ENCODE data around the gene GPR42. TPM values are rescaled to one million over a fixed set of nuclear protein-coding genes. Genes with fewer than 3 reads are reported as not detected.

The GPR42 gene
- polyA plus RNA-seq, 2 of the 4 experiments (the other 2 are of a cell fraction) = not detected

GRCh38 chr19:35403116-35403760 is 32.4 kb downstream of the GPR42 start:
- DNase-seq (ENCODE audit: low read depth in 1 of 2, low spot score in 1 of 2) (no peak), FAIRE-seq (no peak), ATAC-seq (no peak)
- Histone ChIP-seq H3K27ac (no peak overlapping the region), H3K4me1 (no peaks in the 10 kb centered on the region), H3K4me3 (no peak overlapping the region), H3K9me3 (no peaks in the 10 kb centered on the region), H3K4me2 (no peak overlapping the region)
- POLR2A ChIA-PET = interaction anchor here (0.7 kb wide), 1 partner anchor 477 kb away, joined by 3 read pairs; no protein-coding TSS in a partner anchor
- TF ChIP-seq, protein P1, sequence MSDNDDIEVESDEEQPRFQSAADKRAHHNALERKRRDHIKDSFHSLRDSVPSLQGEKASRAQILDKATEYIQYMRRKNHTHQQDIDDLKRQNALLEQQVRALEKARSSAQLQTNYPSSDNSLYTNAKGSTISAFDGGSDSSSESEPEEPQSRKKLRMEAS (IDR thresholded peaks at IDR 0.05) = no peak
- TF ChIP-seq KDM1A (IDR thresholded peaks at IDR 0.05; ENCODE audit: low read depth) = no peak
- no peak for TF ChIP-seq HES2 (IDR thresholded peaks at IDR 0.05)
- TF ChIP-seq HMGXB4 (CRISPR knock-in tag; IDR thresholded peaks at IDR 0.05; ENCODE audit: borderline replicate concordance) = no peak
- no peak for TF ChIP-seq RARB (CRISPR knock-in tag; IDR thresholded peaks at IDR 0.05)
- TF ChIP-seq JUNB (IDR thresholded peaks at IDR 0.05) = no peak
- TF ChIP-seq JUN (IDR thresholded peaks at IDR 0.05) = no peak
- no peak for TF ChIP-seq ATOH8 (CRISPR knock-in tag; IDR thresholded peaks at IDR 0.05; ENCODE audit: low read depth)
- WGBS (ENCODE audit: missing lambda C conversion rate) = 67% methylated on average over 8 of the region's 8 CpGs
- CTCF ChIA-PET = interaction anchor here (0.9 to 2.8 kb wide), 8 partner anchors 11 to 267 kb away, joined by 3 to 13 read pairs (median 3); no protein-coding TSS in a partner anchor

- ChIA-PET POLR2A (no interaction called here), CTCF (interaction anchor here (0.7 to 2.8 kb wide), 4 partner anchors 13 to 52 kb away, joined by 3 to 13 read pairs (median 3); no protein-coding TSS in a partner anchor)
- H3K4me2 ChIP-seq = no peak overlapping the region
- no peak overlapping the region for H3K27ac ChIP-seq
- FAIRE-seq (peak; percentile 46), ATAC-seq (peak; percentile 62 to 80), DNase-seq (ENCODE audit: low read depth in 1 of 2, low spot score in 1 of 2) (peak; percentile 66)
- TF ChIP-seq ESRRA (IDR thresholded peaks at IDR 0.05; ENCODE audit: borderline replicate concordance, low read length) (no peak), SMC3 (IDR thresholded peaks at IDR 0.05) (no peak), ELK1 (IDR thresholded peaks at IDR 0.05; ENCODE audit: low read depth, low read length) (no peak), NPAS2 (CRISPR knock-in tag; IDR thresholded peaks at IDR 0.05; ENCODE audit: borderline replicate concordance) (no peak), KDM5A (IDR thresholded peaks at IDR 0.05) (no peak), HMGXB4 (CRISPR knock-in tag; IDR thresholded peaks at IDR 0.05; ENCODE audit: borderline replicate concordance) (no peak), BHLHE40 (IDR thresholded peaks at IDR 0.05; ENCODE audit: low read depth, low read length) (peak; percentile 82), FOSL2 (IDR thresholded peaks at IDR 0.05) (no peak), FOSL2 (CRISPR knock-in tag; IDR thresholded peaks at IDR 0.05) (peak; percentile 35), HOXB13 (CRISPR knock-in tag; IDR thresholded peaks at IDR 0.05; ENCODE audit: low read depth) (no peak), FOXS1 (CRISPR knock-in tag; IDR thresholded peaks at IDR 0.05) (no peak), ZNF302 (CRISPR knock-in tag; IDR thresholded peaks at IDR 0.05) (no peak)
- TF ChIP-seq, protein P2, sequence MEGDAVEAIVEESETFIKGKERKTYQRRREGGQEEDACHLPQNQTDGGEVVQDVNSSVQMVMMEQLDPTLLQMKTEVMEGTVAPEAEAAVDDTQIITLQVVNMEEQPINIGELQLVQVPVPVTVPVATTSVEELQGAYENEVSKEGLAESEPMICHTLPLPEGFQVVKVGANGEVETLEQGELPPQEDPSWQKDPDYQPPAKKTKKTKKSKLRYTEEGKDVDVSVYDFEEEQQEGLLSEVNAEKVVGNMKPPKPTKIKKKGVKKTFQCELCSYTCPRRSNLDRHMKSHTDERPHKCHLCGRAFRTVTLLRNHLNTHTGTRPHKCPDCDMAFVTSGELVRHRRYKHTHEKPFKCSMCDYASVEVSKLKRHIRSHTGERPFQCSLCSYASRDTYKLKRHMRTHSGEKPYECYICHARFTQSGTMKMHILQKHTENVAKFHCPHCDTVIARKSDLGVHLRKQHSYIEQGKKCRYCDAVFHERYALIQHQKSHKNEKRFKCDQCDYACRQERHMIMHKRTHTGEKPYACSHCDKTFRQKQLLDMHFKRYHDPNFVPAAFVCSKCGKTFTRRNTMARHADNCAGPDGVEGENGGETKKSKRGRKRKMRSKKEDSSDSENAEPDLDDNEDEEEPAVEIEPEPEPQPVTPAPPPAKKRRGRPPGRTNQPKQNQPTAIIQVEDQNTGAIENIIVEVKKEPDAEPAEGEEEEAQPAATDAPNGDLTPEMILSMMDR (IDR thresholded peaks at IDR 0.05) = no peak
- H3K4me3 ChIP-seq = no peak overlapping the region
- no peaks in the 10 kb centered on the region for H3K4me1 ChIP-seq
- WGBS (ENCODE audit: missing lambda C conversion rate) = 31% methylated on average over 11 of the region's 11 CpGs
- no peaks in the 10 kb centered on the region for H3K9me3 ChIP-seq
Observed at GRCh38 chr19:35404879-35405622, 34.2 kb downstream of the GPR42 start.
